ENCODE results near the gene NLGN4Y. TPM values are rescaled to one million over a fixed set of nuclear protein-coding genes. Genes with fewer than 3 reads are reported as not detected.

The NLGN4Y gene
- polyA plus RNA-seq, 1 of the 3 experiments (the other 2 are of a cell fraction), result not detected

GRCh38 chrY:14822201-14822600, 297.9 kb downstream of the NLGN4Y start (continued):
- no peak for TF ChIP-seq TEAD4 (IDR thresholded peaks at IDR 0.05; ENCODE audit: borderline replicate concordance, insufficient read depth)

GRCh38 chrY:14822906-14823305, 298.6 kb downstream of the NLGN4Y start:
- Histone ChIP-seq H4K20me1 (ENCODE audit: insufficient read depth) (no peaks in the 10 kb centered on the region), H3K27me3 (ENCODE audit: insufficient read depth) (no peaks in the 10 kb centered on the region), H3K9me3 (no peaks in the 10 kb centered on the region), H3K79me2 (ENCODE audit: insufficient read depth) (no peaks in the 10 kb centered on the region), H3K27ac (ENCODE audit: low read depth in 2 of 2, low read length in 1 of 2) (no peak overlapping the region), H3F3A (replicated peaks; ENCODE audit: insufficient read depth) (no peaks in the 10 kb centered on the region), H3K4me1 (ENCODE audit: control insufficient read depth in 1 of 2, insufficient read depth in 2 of 2, low read depth in 1 of 2, low read length in 1 of 2) (no peaks in the 10 kb centered on the region), H3K36me3 (replicated peaks in 1 of 2; ENCODE audit: control insufficient read depth in 1 of 2, insufficient read depth in 2 of 2, low read length in 1 of 2) (no peaks in the 10 kb centered on the region), H3K4me3 (ENCODE audit: low read depth in 2 of 2, low read length in 1 of 2) (no peak overlapping the region), H3K4me2 (no peak overlapping the region), H3K9ac (no peak overlapping the region), H3K9me2 (no peaks in the 10 kb centered on the region), H2AFZ (ENCODE audit: low read depth) (no peak overlapping the region)
- no peak for DNase-seq
- POLR2A ChIA-PET, result no interaction called here
- WGBS (ENCODE audit: low lambda C conversion rate), result no CpG with 5 or more reads among the region's 1 CpG
- TF ChIP-seq RFX5 (IDR thresholded peaks at IDR 0.05; ENCODE audit: low read length) (no peak), YY1 (IDR thresholded peaks at IDR 0.05; ENCODE audit: low read depth) (no peak), IRF3 (IDR thresholded peaks at IDR 0.05; ENCODE audit: low read depth, low read length) (no peak), FOXJ3 (CRISPR knock-in tag; IDR thresholded peaks at IDR 0.05) (no peak), USF2 (IDR thresholded peaks at IDR 0.05; ENCODE audit: borderline replicate concordance, low read depth, low read length) (no peak), RCOR1 (IDR thresholded peaks at IDR 0.05; ENCODE audit: low read length) (no peak), NFIC (IDR thresholded peaks at IDR 0.05; ENCODE audit: borderline replicate concordance) (no peak)
- CTCF ChIA-PET, result no interaction called here

- POLR2A ChIA-PET, result no interaction called here
- H3K4me3 ChIP-seq (ENCODE audit: low read depth in 2 of 2, low read length in 1 of 2), result no peak overlapping the region
- no peaks in the 10 kb centered on the region for H3K27me3 ChIP-seq (ENCODE audit: insufficient read depth)
- WGBS (ENCODE audit: low lambda C conversion rate), result no CpG with 5 or more reads among the region's 2 CpGs
- H3F3A ChIP-seq (replicated peaks; ENCODE audit: insufficient read depth), result no peaks in the 10 kb centered on the region
- no peak overlapping the region for H2AFZ ChIP-seq (ENCODE audit: low read depth)
- no peaks in the 10 kb centered on the region for H4K20me1 ChIP-seq (ENCODE audit: insufficient read depth)
- TF ChIP-seq RXRA (IDR thresholded peaks at IDR 0.05; ENCODE audit: borderline replicate concordance, low read depth), result no peak
- no peak for TF ChIP-seq FOSL2 (IDR thresholded peaks at IDR 0.05; ENCODE audit: borderline replicate concordance, low read depth)
- TF ChIP-seq EZH2phosphoT487 (IDR thresholded peaks at IDR 0.05; ENCODE audit: borderline replicate concordance, low read depth), result no peak
- no peak for TF ChIP-seq NRF1 (IDR thresholded peaks at IDR 0.05; ENCODE audit: low read depth, low read length)
- TF ChIP-seq GABPA (IDR thresholded peaks at IDR 0.05; ENCODE audit: low read depth), result no peak
- no peak for TF ChIP-seq MEF2A (IDR thresholded peaks at IDR 0.05; ENCODE audit: borderline replicate concordance, low read depth)
- no peak for TF ChIP-seq MAX (IDR thresholded peaks at IDR 0.05; ENCODE audit: low read depth)
- TF ChIP-seq POLR2AphosphoS5 (IDR thresholded peaks at IDR 0.05; ENCODE audit: low read depth, low read length), result no peak
- no peak for TF ChIP-seq MXI1 (IDR thresholded peaks at IDR 0.05; ENCODE audit: low read depth, low read length)
- no peak for TF ChIP-seq USF1 (IDR thresholded peaks at IDR 0.05; ENCODE audit: borderline replicate concordance, low read depth)
- TF ChIP-seq RAD21 (IDR thresholded peaks at IDR 0.05; ENCODE audit: low read length), result no peak
- no peak for TF ChIP-seq FOXJ3 (CRISPR knock-in tag; IDR thresholded peaks at IDR 0.05)
- TF ChIP-seq GATA2 (CRISPR knock-in tag; IDR thresholded peaks at IDR 0.05), result no peak
- no peak for TF ChIP-seq NFIC (IDR thresholded peaks at IDR 0.05; ENCODE audit: borderline replicate concordance)
- TF ChIP-seq USF2 (IDR thresholded peaks at IDR 0.05; ENCODE audit: borderline replicate concordance, low read depth, low read length), result no peak
- TF ChIP-seq TCF12 (IDR thresholded peaks at IDR 0.05), result no peak
- TF ChIP-seq PBX3 (IDR thresholded peaks at IDR 0.05), result no peak
- no peak for TF ChIP-seq TEAD4 (IDR thresholded peaks at IDR 0.05; ENCODE audit: borderline replicate concordance, insufficient read depth)
- CTCF ChIA-PET, result no interaction called here
- no peak overlapping the region for H3K27ac ChIP-seq (ENCODE audit: low read depth in 2 of 2, low read length in 1 of 2)
- H3K4me1 ChIP-seq (ENCODE audit: control insufficient read depth in 1 of 2, insufficient read depth in 2 of 2, low read depth in 1 of 2, low read length in 1 of 2), result no peaks in the 10 kb centered on the region
- no peaks in the 10 kb centered on the region for H3K9me2 ChIP-seq
- no peak for DNase-seq
- no peaks in the 10 kb centered on the region for H3K9me3 ChIP-seq
- H3K4me2 ChIP-seq, result no peak overlapping the region
- H3K36me3 ChIP-seq (replicated peaks in 1 of 2; ENCODE audit: control insufficient read depth in 1 of 2, insufficient read depth in 2 of 2, low read length in 1 of 2), result no peaks in the 10 kb centered on the region
- H3K79me2 ChIP-seq (ENCODE audit: insufficient read depth), result no peaks in the 10 kb centered on the region
- H3K9ac ChIP-seq, result no peak overlapping the region
These were observed 300.3 kb downstream of the NLGN4Y start for GRCh38 chrY:14824583-14824982.
